Measurements from ENCODE around the gene HS1BP3. TPM values are rescaled to one million over a fixed set of nuclear protein-coding genes. Genes with fewer than 3 reads are reported as not detected.
A peak's percentile ranks its signal among the peaks of the same experiment; 100 is the strongest.

HS1BP3 gene
- total and polyA plus RNA-seq, 9 of the 15 experiments (the other 6 are each of a cell fraction or from before 2014, with no cell fraction given) = 0.41 to 8.3 (median 5.9) TPM

GRCh38 chr2:20584399-20585358 is 66.2 kb downstream of the HS1BP3 start:
- WGBS (ENCODE audit: insufficient coverage, low coverage, missing lambda C conversion rate) = 43% methylated on average over 10 of the region's 11 CpGs
- Histone ChIP-seq H3K79me2 (ENCODE audit: control insufficient read depth, insufficient read depth, low read length) (no peaks in the 10 kb centered on the region), H3K36me3 (ENCODE audit: control insufficient read depth, insufficient read depth, low read length) (no peaks in the 10 kb centered on the region), H3K9ac (ENCODE audit: insufficient read depth in 1 of 2, low read depth in 2 of 2, low read length in 2 of 2) (peak overlapping the region in 1 of 2 experiments; percentile 79; a peak in 2 of 4 replicates), H3K4me3 (no peak overlapping the region), H3K27ac (ENCODE audit: extremely low read depth, low read depth, low read length) (no peak overlapping the region), H3K4me2 (ENCODE audit: insufficient read depth, low read length) (no peak overlapping the region), H2AFZ (ENCODE audit: low read depth, low read length) (peak overlapping the region; percentile 28; the same call in 1 of the 2 replicates), H3K9me1 (ENCODE audit: control insufficient read depth, insufficient read depth, low read length) (no peaks in the 10 kb centered on the region), H3K4me1 (replicated peaks in 1 of 2; ENCODE audit: control insufficient read depth in 2 of 2, insufficient read depth in 2 of 2, low read length in 2 of 2) (peaks cover 15 to 16% of the 10 kb centered on the region in 2 experiments), H3K9me3 (replicated peaks; ENCODE audit: control insufficient read depth, insufficient read depth, low read depth, low read length) (no peaks in the 10 kb centered on the region; the same call in none of the 2 replicates), H3K27me3 (ENCODE audit: control insufficient read depth in 2 of 2, insufficient read depth in 2 of 2, low read length in 2 of 2) (no peaks in the 10 kb centered on the region), H4K20me1 (replicated peaks; ENCODE audit: control insufficient read depth, insufficient read depth, low read length) (no peaks in the 10 kb centered on the region)
- no TSS peak for BruUV-seq (replicated peaks)
- ATAC-seq = no peak; the same call in 2 of the 3 replicates
- POLR2A ChIA-PET = interaction anchor here (0.6 to 1.4 kb wide), 4 partner anchors 7 to 219 kb away, joined by 3 to 5 read pairs (median 4); no protein-coding TSS in a partner anchor
- peak in 1 of 4 experiments; percentile 44 for DNase-seq (ENCODE audit: extremely low read depth in 1 of 4, low spot score in 3 of 4)
- FAIRE-seq = no peak
- in situ Hi-C loops (cut with MboI) (no loop called here), intact Hi-C loops (cut with micrococcal nuclease) (no loop called here)
- CTCF ChIA-PET (ENCODE audit: low intra/inter-chr PET ratio) = no interaction called here
- TF ChIP-seq MCM2 (IDR thresholded peaks at IDR 0.05; ENCODE audit: low read depth) (no peak), CREM (IDR thresholded peaks at IDR 0.05; ENCODE audit: low read depth) (0 out of 2 replicates have a peak, but pooled peaks have one; percentile 12), FOXA3 (CRISPR knock-in tag; conservative IDR thresholded peaks at IDR 0.05 in 1 of 2, IDR thresholded peaks at IDR 0.05 in 1 of 2) (0 out of 4 replicates have a peak, but pooled peaks of 1 of the 2 experiments have one; percentile 13), SMARCA4 (IDR thresholded peaks at IDR 0.05) (0 out of 2 replicates have a peak, but pooled peaks have one; percentile 23), ATF3 (IDR thresholded peaks at IDR 0.05) (peak; percentile 79), ATF3 (CRISPR knock-in tag; conservative IDR thresholded peaks at IDR 0.05) (no peak), SRF (CRISPR knock-in tag; IDR thresholded peaks at IDR 0.05) (no peak), E2F5 (CRISPR knock-in tag; IDR thresholded peaks at IDR 0.05) (no peak), CBFB (CRISPR knock-in tag; IDR thresholded peaks at IDR 0.05) (no peak), ZNF717 (CRISPR knock-in tag; IDR thresholded peaks at IDR 0.05) (no peak), SIN3A (IDR thresholded peaks at IDR 0.05; ENCODE audit: borderline replicate concordance in 2 of 2, control insufficient read depth in 1 of 2, low read depth in 2 of 2, low read length in 2 of 2) (no peak), TFAP4 (CRISPR knock-in tag; IDR thresholded peaks at IDR 0.05; ENCODE audit: borderline replicate concordance) (peak; percentile 26; the same call in 1 of the 2 replicates), ZNF785 (CRISPR knock-in tag; IDR thresholded peaks at IDR 0.05) (no peak), DIDO1 (tag; IDR thresholded peaks at IDR 0.05; ENCODE audit: low read depth) (0 out of 2 replicates have a peak, but pooled peaks have one; percentile 28), JUN (IDR thresholded peaks at IDR 0.05; ENCODE audit: borderline replicate concordance, low read depth, low read length) (0 out of 2 replicates have a peak, but pooled peaks have one; percentile 31), JUN (CRISPR knock-in tag; IDR thresholded peaks at IDR 0.05; ENCODE audit: borderline replicate concordance) (no peak), ZNF511 (CRISPR knock-in tag; IDR thresholded peaks at IDR 0.05) (0 out of 2 replicates have a peak, but pooled peaks have one; percentile 37)
